ENCODE data around the gene CARNS1.
A peak's percentile ranks its signal among the peaks of the same experiment; 100 is the strongest.

Gene CARNS1

GRCh38 chr11:67428052-67429001 lies 12.8 kb downstream of the CARNS1 start, which contains the start of gene RPS6KB2:
TSS of gene RPS6KB2 (plus strand) at chr11:67428494. CDS start at chr11:67428546, 52 bp downstream.
- Histone ChIP-seq H3K9ac (ENCODE audit: low read length) (peak within 1 kb of the TSS; percentile 92), H3K27me3 (ENCODE audit: low read length) (no peaks in the 10 kb centered on the region), H3K9me2 (replicated peaks; ENCODE audit: insufficient read depth, low read length) (no peaks in the 10 kb centered on the region), H3K27ac (ENCODE audit: low read depth, low read length) (peak within 1 kb of the TSS; percentile 46), H3K4me3 (ENCODE audit: insufficient read depth, low read length, poor library complexity, severe bottlenecking) (peak within 1 kb of the TSS; percentile 92), H4K20me1 (ENCODE audit: low read depth, low read length) (no peaks in the 10 kb centered on the region), H3K4me2 (ENCODE audit: low read depth, low read length, poor library complexity, severe bottlenecking) (peak within 1 kb of the TSS; percentile 90), H3K36me3 (ENCODE audit: low read length) (no peaks in the 10 kb centered on the region), H2AFZ (ENCODE audit: low read depth, low read length, severe bottlenecking) (peak within 1 kb of the TSS; percentile 72), H3K79me2 (ENCODE audit: insufficient read depth, low read length) (peaks cover 13% of the 10 kb centered on the region), H3K9me3 (ENCODE audit: insufficient read depth, low read length) (no peaks in the 10 kb centered on the region), H3F3A (ENCODE audit: insufficient read depth) (peaks cover 3% of the 10 kb centered on the region; the same call in 1 of the 2 replicates)
- no peak for TF ChIP-seq CTCF (IDR thresholded peaks at IDR 0.05; ENCODE audit: insufficient read depth, low read length, poor library complexity, severe bottlenecking)
- TF ChIP-seq EZH2phosphoT487 (conservative IDR thresholded peaks at IDR 0.05; ENCODE audit: low read length), result no peak

- H3K9me2 ChIP-seq (replicated peaks; ENCODE audit: insufficient read depth, low read length), result no peaks in the 10 kb centered on the region
- peak overlapping the region; percentile 90 for H3K4me2 ChIP-seq (ENCODE audit: low read depth, low read length, poor library complexity, severe bottlenecking)
- TF ChIP-seq EZH2phosphoT487 (conservative IDR thresholded peaks at IDR 0.05; ENCODE audit: low read length) (no peak), CTCF (IDR thresholded peaks at IDR 0.05; ENCODE audit: insufficient read depth, low read length, poor library complexity, severe bottlenecking) (no peak)
- no peaks in the 10 kb centered on the region for H3K9me3 ChIP-seq (ENCODE audit: insufficient read depth, low read length)
- peaks cover 13% of the 10 kb centered on the region for H3K79me2 ChIP-seq (ENCODE audit: insufficient read depth, low read length)
- H3F3A ChIP-seq (ENCODE audit: insufficient read depth), result peaks cover 11% of the 10 kb centered on the region; the same call in 1 of the 2 replicates
- H3K27ac ChIP-seq (ENCODE audit: low read depth, low read length), result peak overlapping the region; percentile 24; the same call in 1 of the 2 replicates
- no peaks in the 10 kb centered on the region for H3K27me3 ChIP-seq (ENCODE audit: low read length)
- no peaks in the 10 kb centered on the region for H4K20me1 ChIP-seq (ENCODE audit: low read depth, low read length)
- no peaks in the 10 kb centered on the region for H3K36me3 ChIP-seq (ENCODE audit: low read length)
- H3K4me3 ChIP-seq (ENCODE audit: insufficient read depth, low read length, poor library complexity, severe bottlenecking), result peak overlapping the region; percentile 92
- no peak overlapping the region for H2AFZ ChIP-seq (ENCODE audit: low read depth, low read length, severe bottlenecking)
- H3K9ac ChIP-seq (ENCODE audit: low read length), result peak overlapping the region; percentile 92
Observed at GRCh38 chr11:67429038-67429668, 13.7 kb downstream of the CARNS1 start.

- no peak for TF ChIP-seq EZH2phosphoT487 (conservative IDR thresholded peaks at IDR 0.05; ENCODE audit: low read length)
- no peak for TF ChIP-seq CTCF (IDR thresholded peaks at IDR 0.05; ENCODE audit: insufficient read depth, low read length, poor library complexity, severe bottlenecking)
- H2AFZ ChIP-seq (ENCODE audit: low read depth, low read length, severe bottlenecking), result no peak overlapping the region
- H3K36me3 ChIP-seq (ENCODE audit: low read length), result no peaks in the 10 kb centered on the region
- peak overlapping the region; percentile 90 for H3K4me2 ChIP-seq (ENCODE audit: low read depth, low read length, poor library complexity, severe bottlenecking)
- peaks cover 13% of the 10 kb centered on the region for H3K79me2 ChIP-seq (ENCODE audit: insufficient read depth, low read length)
- H3K27me3 ChIP-seq (ENCODE audit: low read length), result no peaks in the 10 kb centered on the region
- peaks cover 17% of the 10 kb centered on the region for H3F3A ChIP-seq (ENCODE audit: insufficient read depth)
- H3K9ac ChIP-seq (ENCODE audit: low read length), result peak overlapping the region; percentile 92
- H4K20me1 ChIP-seq (ENCODE audit: low read depth, low read length), result no peaks in the 10 kb centered on the region
- peak overlapping the region; percentile 92 for H3K4me3 ChIP-seq (ENCODE audit: insufficient read depth, low read length, poor library complexity, severe bottlenecking)
- no peaks in the 10 kb centered on the region for H3K9me2 ChIP-seq (replicated peaks; ENCODE audit: insufficient read depth, low read length)
- H3K27ac ChIP-seq (ENCODE audit: low read depth, low read length), result no peak overlapping the region
- no peaks in the 10 kb centered on the region for H3K9me3 ChIP-seq (ENCODE audit: insufficient read depth, low read length)
Observed at GRCh38 chr11:67429722-67430121, 14.2 kb downstream of the CARNS1 start.

Measured in SU-DHL-6 (cell line).